Panc1 (cell line): Measurements from ENCODE around the gene BSX. TPM values are rescaled to one million over a fixed set of nuclear protein-coding genes. Genes with fewer than 3 reads are reported as not detected.
A peak's percentile ranks its signal among the peaks of the same experiment; 100 is the strongest.

Experiments used
- ATAC-seq: fragments of 200-7000 bp; cut with Tn5 transposase; 2 replicates; pipeline ENCODE4 v1.9.1; 2020; ENCODE audit warnings: mild to moderate bottlenecking, moderate library complexity
- BruUV-seq: library from RNA; stranded (reverse); fragments of 400-500 nt; replicated peaks from 2 replicates; lab custom pipeline; 2021; lab: Mats Ljungman, UMichigan
- CTCF ChIA-PET: fragments of 300-600 bp; sonication (Branson Sonifier 250); formaldehyde crosslinking; loops from one replicate; lab custom pipeline; 2022; ENCODE audit warnings: antibody characterized with exemption; lab: Charles Lee
- POLR2A ChIA-PET: fragments of 300-600 bp; sonication (Branson Sonifier 250); formaldehyde crosslinking; loops from one replicate; lab custom pipeline; 2022; ENCODE audit warnings: antibody characterized with exemption; lab: Charles Lee
- DNase-seq: peaks from one replicate; pipeline ENCODE4 v3.0.0-alpha.2; 2010; ENCODE audit warnings: low read depth, low spot score
- H3K27ac ChIP-seq: 2 replicates; pipeline ENCODE4 v1.5.1; 2011; ENCODE audit warnings: mild to moderate bottlenecking, low read length, inconsistent platforms
- H3K27me3 ChIP-seq: fragments of 200-500 bp; sonication (Bioruptor generic); 2 replicates; pipeline ENCODE4 v1.6.0; 2014; ENCODE audit warnings: low read length, inconsistent platforms; ENCODE audit not compliant: control insufficient read depth, insufficient read depth
- H3K36me3 ChIP-seq: fragments of 200-500 bp; sonication (Bioruptor generic); 2 replicates; pipeline ENCODE4 v1.5.1; 2014; ENCODE audit warnings: inconsistent platforms, mild to moderate bottlenecking, low read length, moderate library complexity; ENCODE audit not compliant: control insufficient read depth, insufficient read depth
- H3K4me1 ChIP-seq: 2 replicates; pipeline ENCODE4 v1.5.1; 2011; ENCODE audit warnings: inconsistent platforms, mild to moderate bottlenecking, low read length, moderate library complexity; ENCODE audit not compliant: control insufficient read depth, insufficient read depth
- H3K4me3 ChIP-seq, 2 experiments: 2 replicates each; pipeline ENCODE4 v1.5.1; 2011 to 2012; ENCODE audit warnings: low read depth in 2 of 2, low read length in 2 of 2, mild to moderate bottlenecking in 2 of 2, inconsistent platforms in 1 of 2, moderate library complexity in 1 of 2
- H3K9me3 ChIP-seq: fragments of 200-500 bp; sonication (Bioruptor generic); 2 replicates; pipeline ENCODE4 v1.5.1; 2014; ENCODE audit warnings: low read depth, mild to moderate bottlenecking, inconsistent platforms, low read length, moderate library complexity; ENCODE audit not compliant: control insufficient read depth, insufficient read depth
- SIN3A ChIP-seq: IDR thresholded peaks from 2 replicates; pipeline ENCODE4 v1.6.1; 2012; ENCODE audit warnings: low read depth, mild to moderate bottlenecking, low read length, moderate library complexity, borderline replicate concordance; ENCODE audit not compliant: insufficient read depth
- TCF7L2 ChIP-seq: IDR thresholded peaks from 2 replicates; pipeline ENCODE4 v1.6.1; 2011; ENCODE audit warnings: mild to moderate bottlenecking, low read depth, low read length, inconsistent platforms
- in situ Hi-C: cut with HindIII; loops from 2 replicates; pipeline ENCODE4 v1.10.0; 2016; ENCODE audit warnings: low sequenced_read_pairs, low pct_unique_long_range_greater_than_20kb
- intact Hi-C: fragments of 100-400 bp; cut with micrococcal nuclease; formaldehyde crosslinking; loops from one replicate; pipeline ENCODE4 v1.10.0; 2022; ENCODE audit not compliant: unreplicated experiment
- total RNA-seq: library from RNA; stranded (reverse); gene quantifications from one replicate; pipeline ENCODE4 v1.2.1, GENCODE V29; 2021; ENCODE audit not compliant: unreplicated experiment
- TF ChIP-seq, protein P1 (sequence below), 2 experiments: IDR thresholded peaks; 2 replicates each; pipeline ENCODE4 v1.6.1; 2011 to 2012; ENCODE audit warnings: low read depth in 2 of 2, control low read depth in 1 of 2, low read length in 1 of 2, mild to moderate bottlenecking in 1 of 2, moderate library complexity in 1 of 2; ENCODE audit not compliant: insufficient read depth in 1 of 2
- TF ChIP-seq, protein P2 (sequence below): fragments of 450-650 bp; IDR thresholded peaks from 2 replicates; pipeline ENCODE4 v1.5.1; 2017; ENCODE audit warnings: mild to moderate bottlenecking

BSX gene
- total RNA-seq, 1 experiment from 2014 or later, result not detected

DNA sequence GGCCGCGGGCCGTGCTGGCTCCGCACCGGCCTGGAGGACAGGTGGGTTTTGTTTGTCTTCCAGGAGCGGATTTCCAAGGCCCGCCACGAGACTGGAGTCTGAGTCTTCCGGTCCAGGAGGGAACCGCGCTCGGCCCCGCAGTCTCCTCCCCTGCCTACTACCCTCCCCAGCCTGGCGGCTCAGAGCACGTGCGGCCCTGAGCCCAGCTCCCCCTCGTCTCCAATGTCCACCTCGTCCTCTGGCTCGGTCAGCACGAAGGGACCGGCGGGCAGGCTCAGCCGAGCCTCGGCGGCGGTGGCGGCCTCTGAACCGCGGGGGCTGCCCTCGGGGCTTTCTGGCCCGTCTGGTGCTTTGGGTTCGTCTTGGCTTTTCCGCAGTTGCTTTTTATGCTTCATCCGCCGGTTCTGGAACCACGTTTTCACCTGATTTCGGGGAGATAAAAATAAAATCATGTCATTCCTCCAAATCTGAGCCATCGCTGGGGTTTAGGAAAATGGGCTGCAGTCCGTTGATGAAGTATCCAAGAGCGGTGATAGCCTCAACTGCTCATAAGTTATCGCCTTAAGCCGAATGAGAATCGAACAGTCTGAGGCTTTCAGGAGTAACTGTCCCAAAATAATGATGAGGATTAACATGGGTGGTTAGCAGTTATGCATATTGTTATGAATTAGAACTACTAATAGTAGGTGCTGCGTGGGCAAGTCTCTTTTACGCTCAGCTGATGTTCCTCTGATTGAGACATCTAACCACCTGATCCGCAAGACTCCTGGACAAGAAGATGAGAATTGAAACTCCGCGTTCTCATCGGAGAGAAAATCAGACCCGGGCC, 4.0 kb downstream of the BSX start:
- no peaks in the 10 kb centered on the region for H3K36me3 ChIP-seq
- ChIA-PET CTCF (interaction anchor here (0.7 kb wide), 1 partner anchor 48 kb away, joined by 6 read pairs; no protein-coding TSS in a partner anchor), POLR2A (no interaction called here)
- in situ Hi-C loops, result no loop called here
- H3K4me1 ChIP-seq, result peaks cover 10% of the 10 kb centered on the region; the same call in 1 of the 2 replicates
- BruUV-seq, result no TSS peak
- no peaks in the 10 kb centered on the region for H3K9me3 ChIP-seq
- DNase-seq, result no peak
- TF ChIP-seq SIN3A, result no peak
- H3K4me3 ChIP-seq, result peak overlapping the region; percentile 29 to 39
- no peak overlapping the region for H3K27ac ChIP-seq
- H3K27me3 ChIP-seq, result peaks cover 87% of the 10 kb centered on the region
- peak; percentile 73 for ATAC-seq
- intact Hi-C loops, result no loop called here

DNA sequence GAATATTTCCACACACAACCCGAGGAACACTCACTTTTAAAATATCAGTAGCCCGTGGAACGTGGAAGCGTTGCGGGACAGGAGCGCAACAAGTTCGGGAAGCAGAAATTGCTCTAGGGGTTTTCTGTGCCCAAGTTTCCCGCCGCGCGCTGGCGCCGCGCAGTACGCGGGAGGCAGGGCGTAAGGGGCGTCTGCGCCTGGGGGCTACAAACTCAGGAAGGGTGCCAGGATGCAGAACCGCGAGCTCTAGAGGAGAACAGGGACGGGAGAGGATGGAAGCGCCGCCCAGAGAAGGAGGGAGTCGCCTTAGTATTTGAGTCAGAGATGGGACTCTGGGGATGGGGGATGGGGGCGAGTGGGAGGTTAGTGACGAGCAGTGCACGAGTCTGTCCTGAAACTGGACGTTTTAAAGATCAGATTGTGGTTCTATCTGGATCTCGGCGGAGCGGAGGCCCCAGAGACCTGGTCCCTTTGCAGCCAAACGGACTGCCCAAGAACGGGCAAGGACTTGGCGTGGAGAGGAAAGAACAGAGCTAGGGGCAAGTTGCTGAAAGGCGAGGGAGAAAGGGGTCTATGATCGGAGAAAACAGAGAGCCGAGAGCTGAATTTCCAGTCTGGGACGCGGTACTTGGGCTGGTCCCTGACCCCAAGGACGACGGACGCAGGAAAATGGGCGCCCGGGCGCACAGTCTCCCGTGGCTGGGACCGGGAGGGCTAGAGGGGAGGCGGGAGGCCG, 4.7 kb downstream of the BSX start:
- no peaks in the 10 kb centered on the region for H3K36me3 ChIP-seq
- H3K9me3 ChIP-seq, result no peaks in the 10 kb centered on the region
- ChIA-PET POLR2A (no interaction called here), CTCF (interaction anchor here (0.6 to 0.7 kb wide), 2 partner anchors 48 to 113 kb away, joined by 3 to 6 read pairs; no protein-coding TSS in a partner anchor)
- H3K4me1 ChIP-seq, result peaks cover 10% of the 10 kb centered on the region; the same call in 1 of the 2 replicates
- no TSS peak for BruUV-seq
- DNase-seq (no peak), ATAC-seq (peak; percentile 48)
- peak overlapping the region; percentile 29 to 39 for H3K4me3 ChIP-seq
- TF ChIP-seq, protein P1, sequence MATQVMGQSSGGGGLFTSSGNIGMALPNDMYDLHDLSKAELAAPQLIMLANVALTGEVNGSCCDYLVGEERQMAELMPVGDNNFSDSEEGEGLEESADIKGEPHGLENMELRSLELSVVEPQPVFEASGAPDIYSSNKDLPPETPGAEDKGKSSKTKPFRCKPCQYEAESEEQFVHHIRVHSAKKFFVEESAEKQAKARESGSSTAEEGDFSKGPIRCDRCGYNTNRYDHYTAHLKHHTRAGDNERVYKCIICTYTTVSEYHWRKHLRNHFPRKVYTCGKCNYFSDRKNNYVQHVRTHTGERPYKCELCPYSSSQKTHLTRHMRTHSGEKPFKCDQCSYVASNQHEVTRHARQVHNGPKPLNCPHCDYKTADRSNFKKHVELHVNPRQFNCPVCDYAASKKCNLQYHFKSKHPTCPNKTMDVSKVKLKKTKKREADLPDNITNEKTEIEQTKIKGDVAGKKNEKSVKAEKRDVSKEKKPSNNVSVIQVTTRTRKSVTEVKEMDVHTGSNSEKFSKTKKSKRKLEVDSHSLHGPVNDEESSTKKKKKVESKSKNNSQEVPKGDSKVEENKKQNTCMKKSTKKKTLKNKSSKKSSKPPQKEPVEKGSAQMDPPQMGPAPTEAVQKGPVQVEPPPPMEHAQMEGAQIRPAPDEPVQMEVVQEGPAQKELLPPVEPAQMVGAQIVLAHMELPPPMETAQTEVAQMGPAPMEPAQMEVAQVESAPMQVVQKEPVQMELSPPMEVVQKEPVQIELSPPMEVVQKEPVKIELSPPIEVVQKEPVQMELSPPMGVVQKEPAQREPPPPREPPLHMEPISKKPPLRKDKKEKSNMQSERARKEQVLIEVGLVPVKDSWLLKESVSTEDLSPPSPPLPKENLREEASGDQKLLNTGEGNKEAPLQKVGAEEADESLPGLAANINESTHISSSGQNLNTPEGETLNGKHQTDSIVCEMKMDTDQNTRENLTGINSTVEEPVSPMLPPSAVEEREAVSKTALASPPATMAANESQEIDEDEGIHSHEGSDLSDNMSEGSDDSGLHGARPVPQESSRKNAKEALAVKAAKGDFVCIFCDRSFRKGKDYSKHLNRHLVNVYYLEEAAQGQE (IDR thresholded peaks at IDR 0.05; ENCODE audit: insufficient read depth in 1 of 2, low read depth in 2 of 2, low read length in 1 of 2), result no peak
- TF ChIP-seq TCF7L2 (no peak), SIN3A (no peak)
- TF ChIP-seq, protein P2, sequence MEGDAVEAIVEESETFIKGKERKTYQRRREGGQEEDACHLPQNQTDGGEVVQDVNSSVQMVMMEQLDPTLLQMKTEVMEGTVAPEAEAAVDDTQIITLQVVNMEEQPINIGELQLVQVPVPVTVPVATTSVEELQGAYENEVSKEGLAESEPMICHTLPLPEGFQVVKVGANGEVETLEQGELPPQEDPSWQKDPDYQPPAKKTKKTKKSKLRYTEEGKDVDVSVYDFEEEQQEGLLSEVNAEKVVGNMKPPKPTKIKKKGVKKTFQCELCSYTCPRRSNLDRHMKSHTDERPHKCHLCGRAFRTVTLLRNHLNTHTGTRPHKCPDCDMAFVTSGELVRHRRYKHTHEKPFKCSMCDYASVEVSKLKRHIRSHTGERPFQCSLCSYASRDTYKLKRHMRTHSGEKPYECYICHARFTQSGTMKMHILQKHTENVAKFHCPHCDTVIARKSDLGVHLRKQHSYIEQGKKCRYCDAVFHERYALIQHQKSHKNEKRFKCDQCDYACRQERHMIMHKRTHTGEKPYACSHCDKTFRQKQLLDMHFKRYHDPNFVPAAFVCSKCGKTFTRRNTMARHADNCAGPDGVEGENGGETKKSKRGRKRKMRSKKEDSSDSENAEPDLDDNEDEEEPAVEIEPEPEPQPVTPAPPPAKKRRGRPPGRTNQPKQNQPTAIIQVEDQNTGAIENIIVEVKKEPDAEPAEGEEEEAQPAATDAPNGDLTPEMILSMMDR, result no peak
- intact Hi-C loops, result no loop called here
- in situ Hi-C loops, result no loop called here
- H3K27me3 ChIP-seq, result peaks cover 80% of the 10 kb centered on the region
- H3K27ac ChIP-seq, result no peak overlapping the region
